Left cardiac atrium (tissue), 4 donors: ENCODE data around the gene LIF. TPM values are rescaled to one million over a fixed set of nuclear protein-coding genes. Genes with fewer than 3 reads are reported as not detected.
"Not testable (repeated sequence)": the region's sequence is repeated elsewhere in the genome, so short reads cannot be mapped to it uniquely, and the experiment has no call there.

ENCODE experiments used
- ATAC-seq, 2 donors: fragments of 200-7000 bp; cut with Tn5 transposase; one replicate each; pipeline ENCODE4 v1.9.1; 2020; ENCODE audit warnings: mild to moderate bottlenecking in 2 of 2, moderate library complexity in 2 of 2
- DNase-seq: peaks from one replicate; pipeline ENCODE4 v3.0.0-alpha.2; 2020
- intact Hi-C, 2 donors: fragments of 100-400 bp; cut with DNase I; formaldehyde crosslinking; loops; one replicate each; pipeline versions ENCODE4 v1.14.1 to v1.15.1; 2022 to 2023
- total RNA-seq, 2 donors: library from RNA; stranded (reverse); fragmentation: NEBNext Ultra II Directional; extraction: Animal tissue kit (Norgen Biotek cat#: 25700); gene quantifications; one replicate each; pipeline ENCODE4 v1.2.1, GENCODE V29; 2021
- donor health status: DM: no; HTN: yes; CAD: no.
- donor health status: DM: no; HTN: yes; CAD: no; lungs with severe emphysema.
- donor health status: DM: yes; HTN: yes; CAD: no.
- donor health status: Dilated cardiomyopathy.

Gene LIF
- total RNA-seq, 2 donors from 2014 or later = 0.94 to 7.0 TPM

- no peak for ATAC-seq
- intact Hi-C loops = no loop called here
- no peak for DNase-seq
Observed at GRCh38 chr22:30219668-30220278, 26.8 kb downstream of the LIF start.

GRCh38 chr22:30219049-30219654 is 27.4 kb downstream of the LIF start:
- no peak for DNase-seq
- intact Hi-C loops = no loop called here
- ATAC-seq = no peak

- DNase-seq (no peak), ATAC-seq (peak; percentile 30 to 32)
- intact Hi-C loops = no loop called here
Observed at GRCh38 chr22:30217698-30218560, 28.6 kb downstream of the LIF start.

- intact Hi-C loops = no loop called here
- no peak for DNase-seq
- ATAC-seq = no peak
Observed at GRCh38 chr22:30216710-30217109, 29.8 kb downstream of the LIF start.

- DNase-seq, ATAC-seq, intact Hi-C loops: not testable (repeated sequence)
Observed at GRCh38 chr22:30216272-30216671, 30.3 kb downstream of the LIF start.

GRCh38 chr22:30214703-30215407 is 31.7 kb downstream of the LIF start:
- intact Hi-C loops = no loop called here
- no peak for DNase-seq
- no peak for ATAC-seq

GRCh38 chr22:30212996-30213441 is 33.5 kb downstream of the LIF start:
- DNase-seq (no peak), ATAC-seq (peak in 1 of 2 donors; percentile 56)
- intact Hi-C loops = no loop called here

- DNase-seq (peak; percentile 76), ATAC-seq (peak in 1 of 2 donors; percentile 80)
- intact Hi-C loops = no loop called here
Observed at GRCh38 chr22:30212363-30212995, 34.1 kb downstream of the LIF start.

GRCh38 chr22:30211124-30211820 is 35.3 kb downstream of the LIF start:
- DNase-seq (no peak), ATAC-seq (no peak)
- intact Hi-C loops = no loop called here

GRCh38 chr22:30210235-30210909 is 36.2 kb downstream of the LIF start:
- DNase-seq = peak; percentile 42
- no peak for ATAC-seq
- intact Hi-C loops = no loop called here

- no peak for ATAC-seq
- intact Hi-C loops = loop anchor here in 1 of 2 donors (2.0 kb wide), 1 partner anchor 37 kb away; the partner anchor contains the start of gene LIF
- DNase-seq = no peak
Observed at GRCh38 chr22:30209642-30210041, 36.9 kb downstream of the LIF start.

GRCh38 chr22:30208631-30209603 is 37.6 kb downstream of the LIF start:
- ATAC-seq = peak; percentile 67 to 71

GRCh38 chr22:30206944-30207343 is 39.6 kb downstream of the LIF start:
- intact Hi-C loops = no loop called here
- peak in 1 of 2 donors; percentile 66 for ATAC-seq
- peak; percentile 61 for DNase-seq

More at GRCh38 chr22:30208631-30209603, 37.6 kb downstream of the LIF start:
- intact Hi-C loops = loop anchor here in 1 of 2 donors (2.0 kb wide), 1 partner anchor 38 kb away; the partner anchor contains the start of gene LIF
- DNase-seq = peak; percentile 87

- intact Hi-C loops = no loop called here
- DNase-seq (peak; percentile 75), ATAC-seq (peak; percentile 32 to 51)
Observed at GRCh38 chr22:30205281-30206115, 41.1 kb downstream of the LIF start.

- intact Hi-C loops = no loop called here
- DNase-seq (no peak), ATAC-seq (peak; percentile 5 to 35)
Observed at GRCh38 chr22:30204742-30205111, 41.8 kb downstream of the LIF start.
